Body of pancreas (tissue), 4 donors: ENCODE data around the gene PTPRT. TPM values are rescaled to one million over a fixed set of nuclear protein-coding genes. Genes with fewer than 3 reads are reported as not detected.

Experiments
- ATAC-seq: fragments of 150-250 bp; one replicate; pipeline ENCODE4 v1.9.1; 2016
- DNase-seq, 4 donors: peaks; one replicate each; pipeline ENCODE4 v3.0.0-alpha.2; 2019
- H3K27ac ChIP-seq, 4 donors: fragments of 200-600 bp; sonication (generic); 1 replicate in 3 of 4; 2 replicates in 1 of 4; pipeline versions ENCODE4 v1.5.1 to v1.6.1; 2016 to 2019; ENCODE audit warnings: mild to moderate bottlenecking in 1 of 4, mixed read lengths in 1 of 4, moderate library complexity in 1 of 4
- H3K27me3 ChIP-seq, 2 donors: fragments of 200-600 bp; sonication (generic); one replicate each; pipeline ENCODE4 v1.6.0; 2016; ENCODE audit warnings: mild to moderate bottlenecking in 1 of 2
- H3K36me3 ChIP-seq, 2 donors: fragments of 200-600 bp; sonication (generic); replicated peaks in 1 of 2; 2 replicates each; pipeline ENCODE4 v1.5.1; 2016; ENCODE audit warnings: low read depth in 2 of 2; ENCODE audit not compliant: insufficient read depth in 1 of 2
- H3K4me1 ChIP-seq: fragments of 200-600 bp; sonication (generic); one replicate; pipeline ENCODE4 v1.6.0; 2016
- H3K4me3 ChIP-seq, 2 donors: fragments of 200-600 bp; sonication (generic); 1 replicate in 1 of 2; 2 replicates in 1 of 2; pipeline ENCODE4 v1.5.1; 2016 to 2019
- H3K9me3 ChIP-seq, 3 donors: fragments of 200-600 bp; sonication (generic); 1 replicate in 2 of 3; 2 replicates in 1 of 3; pipeline ENCODE4 v1.5.1; 2016
- CTCF ChIP-seq, 7 experiments: fragments of 450-650 bp in 4 of 7; fragments of 200-600 bp in 3 of 7; sonication (generic) in 3 of 7; IDR thresholded peaks; one replicate each; pipeline ENCODE4 v1.5.1; 2016 to 2019; ENCODE audit warnings: antibody characterized with exemption in 7 of 7
- POLR2A ChIP-seq, 3 donors: fragments of 450-650 bp; IDR thresholded peaks; one replicate each; pipeline ENCODE4 v1.6.1; 2016; ENCODE audit warnings: antibody characterized with exemption in 3 of 3, mild to moderate bottlenecking in 2 of 3
- WGBS, 2 donors: methylation state at CpG; one replicate each; pipeline ENCODE4 v1.1.5; 2017; 5-methylcytosine and 5-hydroxymethylcytosine counted together
- intact Hi-C: fragments of 100-400 bp; cut with DNase I; formaldehyde crosslinking; loops from one replicate; pipeline ENCODE4 v1.15.1; 2023
- total RNA-seq, 2 donors: library from RNA; depleted of rRNA; stranded (reverse); fragments of >200 nt; gene quantifications; one replicate each; pipeline ENCODE4 v1.1.0, GENCODE V29; 2016

PTPRT gene
- total RNA-seq, 2 donors from 2014 or later = 0.33 to 1.0 TPM

DNA sequence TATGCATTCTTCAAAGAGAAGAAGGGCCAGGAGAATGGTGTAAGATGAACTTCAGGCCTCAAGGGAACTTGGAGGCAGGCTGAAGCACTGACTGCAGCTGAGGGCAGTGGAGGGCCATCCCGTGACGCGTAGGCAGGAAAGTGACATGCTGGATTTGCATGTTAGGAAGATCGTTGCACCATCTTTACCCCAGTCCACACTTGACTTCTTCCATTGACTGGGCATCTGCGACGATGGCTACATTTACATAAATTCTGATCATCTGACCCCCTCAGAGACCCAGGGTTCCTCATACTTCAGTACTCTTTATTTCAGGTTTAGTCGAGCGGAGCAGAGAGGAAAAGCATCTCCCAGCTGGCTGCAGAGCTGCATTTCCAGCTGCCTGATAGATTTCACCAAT lies 180.2 kb downstream of the PTPRT start:
- no peak overlapping the region for H3K4me3 ChIP-seq
- TF ChIP-seq CTCF (IDR thresholded peaks at IDR 0.05) (no peak), POLR2A (IDR thresholded peaks at IDR 0.05) (no peak)
- ATAC-seq (no peak), DNase-seq (no peak)
- H3K36me3 ChIP-seq = no peaks in the 10 kb centered on the region
- 92 to 96% methylated on average over 8 of the region's 8 CpGs for WGBS, 2 donors
- H3K27me3 ChIP-seq = no peaks in the 10 kb centered on the region
- peaks cover 11% of the 10 kb centered on the region for H3K4me1 ChIP-seq
- intact Hi-C loops = no loop called here
- no peak overlapping the region for H3K27ac ChIP-seq
- H3K9me3 ChIP-seq = no peaks in the 10 kb centered on the region

- no peak for ATAC-seq
- TF ChIP-seq POLR2A (IDR thresholded peaks at IDR 0.05) (no peak), CTCF (IDR thresholded peaks at IDR 0.05) (no peak)
- Histone ChIP-seq H3K9me3 (no peaks in the 10 kb centered on the region), H3K4me3 (no peak overlapping the region), H3K27me3 (peaks cover 0 to 5% of the 10 kb centered on the region in 2 donors), H3K4me1 (peaks cover 11% of the 10 kb centered on the region), H3K27ac (no peak overlapping the region), H3K36me3 (no peaks in the 10 kb centered on the region)
- WGBS, 2 donors = 28 to 34% methylated on average over 5 of the region's 5 CpGs
- no peak for DNase-seq
- intact Hi-C loops = no loop called here
Observed at GRCh38 chr20:43007525-43007924, 182.2 kb downstream of the PTPRT start.

- 24 to 28% methylated on average over 5 of the region's 5 CpGs for WGBS, 2 donors
- intact Hi-C loops = no loop called here
- Histone ChIP-seq H3K4me3 (no peak overlapping the region), H3K27me3 (peaks cover 0 to 5% of the 10 kb centered on the region in 2 donors), H3K4me1 (peaks cover 11% of the 10 kb centered on the region), H3K36me3 (no peaks in the 10 kb centered on the region), H3K27ac (no peak overlapping the region), H3K9me3 (no peaks in the 10 kb centered on the region)
- no peak for DNase-seq
- ATAC-seq = no peak
- TF ChIP-seq CTCF (IDR thresholded peaks at IDR 0.05) (no peak), POLR2A (IDR thresholded peaks at IDR 0.05) (no peak)
Observed at GRCh38 chr20:43006651-43007375, 182.9 kb downstream of the PTPRT start.

DNA sequence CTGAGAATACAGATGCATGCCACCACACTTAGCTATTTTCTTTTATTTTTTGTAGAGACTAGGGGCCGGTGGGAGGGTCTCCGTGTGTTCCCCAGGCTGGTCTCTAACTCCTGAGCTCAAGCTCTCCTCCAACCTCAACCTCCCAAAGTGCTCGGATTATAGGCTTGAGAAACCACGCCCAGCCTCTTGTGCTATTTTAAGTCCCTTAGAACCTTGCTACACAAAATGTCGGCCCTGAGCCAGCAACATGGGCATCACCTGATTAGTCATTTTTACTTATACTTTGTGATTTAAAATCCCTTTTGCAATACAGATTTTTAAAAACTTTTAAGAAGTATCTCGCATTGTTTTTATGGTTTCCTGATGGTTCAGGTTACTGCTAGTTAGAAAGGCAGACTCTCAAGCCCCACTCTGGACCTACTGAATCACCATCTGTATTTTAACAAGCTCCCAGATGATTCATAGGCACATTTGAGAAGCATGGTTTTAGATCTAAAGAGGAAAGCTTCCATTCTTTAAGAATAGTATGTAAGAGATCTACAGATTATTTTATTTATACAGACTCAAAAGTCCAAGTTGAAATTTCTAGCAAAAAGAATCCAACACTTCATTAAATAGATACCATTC lies 186.3 kb downstream of the PTPRT start:
- Histone ChIP-seq H3K4me1 (peaks cover 11% of the 10 kb centered on the region), H3K27me3 (peaks cover 0 to 5% of the 10 kb centered on the region in 2 donors), H3K9me3 (no peaks in the 10 kb centered on the region), H3K27ac (no peak overlapping the region), H3K36me3 (no peaks in the 10 kb centered on the region), H3K4me3 (no peak overlapping the region)
- no peak for ATAC-seq
- 81% methylated on average over 6 of the region's 6 CpGs for WGBS, 2 donors
- TF ChIP-seq CTCF (IDR thresholded peaks at IDR 0.05) = no peak
- no peak for TF ChIP-seq POLR2A (IDR thresholded peaks at IDR 0.05)
- intact Hi-C loops = no loop called here
- DNase-seq = no peak
